Stimulated activated CD4-positive, alpha-beta T cell treated with anti-CD3 and anti-CD28 coated beads, Interleukin-4, amount 100 ng/mL, for 48 hours (primary cell): Measurements from ENCODE around the gene UQCRQ.

ENCODE experiments used
- DNase-seq, 2 donors: peaks; one replicate each; pipeline ENCODE4 v3.0.0-alpha.2; 2020; ENCODE audit warnings: low read depth in 2 of 2

Gene UQCRQ

DNA sequence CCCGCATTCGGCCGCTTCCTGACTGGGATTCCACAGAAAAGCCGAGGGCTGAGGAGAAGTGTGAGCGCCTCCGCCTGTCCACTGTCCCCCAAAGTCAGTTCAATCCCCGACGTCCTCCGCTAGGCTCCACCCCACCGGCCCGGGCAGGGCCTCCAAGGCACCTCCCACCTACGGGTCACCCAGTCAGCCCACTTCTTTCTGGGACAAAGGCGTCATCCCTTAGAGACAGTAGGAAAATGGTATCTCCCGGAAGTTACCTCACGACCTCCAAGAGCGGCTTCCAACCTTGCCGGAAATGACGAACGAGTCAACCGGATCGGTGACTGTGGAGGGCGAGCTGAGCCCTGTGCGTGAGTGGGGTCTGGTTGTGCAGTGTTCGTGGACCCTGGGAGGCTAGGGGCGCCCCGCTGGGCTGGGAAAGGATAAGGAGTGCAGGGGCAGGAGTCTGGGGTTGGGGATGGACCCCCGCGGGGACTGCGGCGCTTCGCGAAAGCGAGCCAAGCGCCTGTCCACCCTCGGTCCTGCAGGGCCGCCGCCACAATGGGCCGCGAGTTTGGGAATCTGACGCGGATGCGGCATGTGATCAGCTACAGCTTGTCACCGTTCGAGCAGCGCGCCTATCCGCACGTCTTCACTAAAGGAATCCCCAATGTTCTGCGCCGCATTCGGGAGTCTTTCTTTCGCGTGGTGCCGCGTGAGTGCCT is at the start of gene UQCRQ, which contains the start of gene GDF9:
Gene UQCRQ (plus strand): TSS at position 301 of the 704 bp plus-strand sequence. CDS start 240 bp downstream, at position 541.
Gene GDF9 (minus strand): TSS at position 128 of the 704 bp plus-strand sequence. CDS start 1,936 bp downstream, outside the sequence.
- DNase-seq: peak; percentile 70 to 90

- no peak for DNase-seq
These were observed 49.4 kb upstream of the UQCRQ start for GRCh38 chr5:132817011-132817410.

- DNase-seq: no peak
These were observed 47.0 kb upstream of the UQCRQ start for GRCh38 chr5:132819468-132819867.

DNA sequence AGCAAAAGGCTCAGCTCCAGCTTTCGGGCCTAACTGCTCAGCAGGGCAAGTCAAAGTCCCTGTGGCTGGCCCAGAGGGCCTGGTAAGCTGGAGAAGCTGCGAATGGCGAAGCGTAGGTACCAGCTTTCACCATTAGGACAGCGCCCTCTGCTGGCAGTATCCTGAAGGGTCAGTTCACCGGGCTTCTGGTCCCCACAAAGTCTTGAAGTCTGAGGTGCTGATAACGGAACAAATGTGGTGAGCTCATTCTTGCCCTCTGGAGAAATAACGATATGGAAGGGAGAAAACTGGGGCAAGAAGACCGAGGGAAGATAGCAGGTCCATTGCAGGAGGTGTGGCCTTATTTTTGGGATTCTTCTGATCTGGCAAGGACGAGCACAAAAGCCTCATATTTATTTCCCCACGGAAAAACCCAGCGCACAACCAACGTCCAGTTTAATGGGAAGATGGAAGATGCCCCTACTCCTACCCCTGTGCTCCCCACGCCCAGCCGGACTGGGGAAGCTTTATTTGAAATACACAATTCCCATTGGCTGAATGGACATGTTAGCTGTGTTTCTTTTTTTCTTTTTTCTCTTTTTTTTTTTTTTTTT is 46.2 kb upstream of the UQCRQ start:
- peak; percentile 85 to 97 for DNase-seq

DNA sequence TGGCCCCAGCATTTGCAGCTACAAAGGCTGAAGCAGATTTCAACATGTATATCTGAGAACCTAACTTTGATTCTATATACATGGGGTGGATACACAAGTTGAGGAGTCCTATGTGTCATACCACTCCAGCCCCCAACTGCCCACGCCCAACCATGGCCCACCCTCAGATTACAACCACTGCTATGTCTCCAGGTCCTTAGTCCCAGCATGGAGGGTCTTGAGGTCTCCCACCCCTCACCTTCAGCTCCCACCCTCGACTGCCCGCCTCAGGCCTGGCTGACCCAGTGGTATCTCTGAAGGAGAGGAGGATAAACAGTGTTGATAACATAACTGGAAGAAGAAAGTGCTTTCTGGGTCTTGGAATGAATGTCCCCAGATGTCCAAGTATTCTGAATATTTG is 45.1 kb upstream of the UQCRQ start:
- DNase-seq: no peak

DNA sequence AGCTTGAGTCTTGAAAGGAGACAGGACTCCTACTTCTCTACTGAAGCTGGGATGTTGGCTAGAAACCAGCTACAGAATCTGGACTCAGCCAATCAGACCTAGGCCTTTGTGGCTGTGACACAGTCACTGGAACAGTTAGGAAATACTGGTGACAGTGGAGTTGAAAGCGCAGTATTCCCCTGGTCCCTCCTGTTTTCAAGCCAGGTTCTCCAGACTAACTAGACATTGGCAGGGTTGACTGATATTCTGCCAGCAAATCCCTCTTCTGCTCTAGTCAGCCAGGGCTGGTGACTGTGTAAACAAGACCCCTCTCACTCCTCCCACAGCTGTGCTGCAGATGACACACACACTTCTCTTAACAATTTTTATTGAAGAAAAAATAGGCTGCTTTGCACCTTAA is 44.7 kb upstream of the UQCRQ start:
- DNase-seq: no peak

- peak in 1 of 2 donors; percentile 19 for DNase-seq
These were observed 43.6 kb upstream of the UQCRQ start for GRCh38 chr5:132822650-132823480.

DNA sequence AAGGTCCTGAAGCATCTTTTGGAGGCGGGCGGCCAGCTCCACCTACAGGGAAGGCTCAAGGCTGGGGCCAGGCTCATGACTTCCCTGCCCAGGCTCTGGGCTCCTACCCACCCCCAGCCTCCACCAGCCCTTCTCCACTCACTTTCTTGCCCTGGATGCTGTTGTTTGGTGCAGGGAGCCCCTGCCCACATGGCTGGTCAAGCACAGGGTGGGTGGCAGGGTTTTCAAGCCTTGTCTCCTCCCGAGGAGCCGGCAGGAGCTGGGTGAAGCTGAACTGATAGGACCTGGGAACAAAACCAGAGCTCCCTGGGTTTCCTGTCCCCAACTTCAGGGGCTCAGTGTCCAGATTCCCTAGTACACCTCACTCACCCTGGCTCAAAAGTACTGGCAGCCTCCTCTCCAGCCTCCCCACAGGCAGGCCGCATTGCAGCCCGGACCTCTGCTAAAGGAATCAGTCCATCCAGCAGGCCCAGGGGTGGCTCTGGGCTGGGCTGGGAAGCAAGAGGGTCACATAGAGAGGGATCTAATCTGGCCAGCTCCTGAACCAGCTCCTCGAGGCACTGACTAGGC is 42.9 kb upstream of the UQCRQ start:
- DNase-seq: no peak

DNA sequence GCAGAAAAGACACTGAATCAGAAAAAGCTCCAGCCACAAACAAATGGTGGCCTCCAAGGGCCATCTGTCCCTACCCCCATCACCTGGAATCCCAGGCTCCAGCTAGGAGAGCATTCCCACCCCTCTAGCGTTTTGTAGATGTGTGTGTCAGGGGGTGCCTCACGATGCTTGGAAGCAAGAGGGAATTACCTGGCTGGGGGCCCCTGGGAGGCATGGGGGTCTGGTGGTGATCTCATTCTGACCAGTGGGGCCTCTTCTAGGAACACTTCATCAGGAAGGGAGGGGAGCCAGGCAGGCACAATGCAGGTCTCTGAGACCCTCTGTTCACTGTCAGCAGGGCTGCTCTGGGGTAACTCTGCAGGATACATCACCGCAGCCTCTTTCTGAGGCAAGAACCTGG is 42.0 kb upstream of the UQCRQ start:
- no peak for DNase-seq

GRCh38 chr5:132825033-132825833 is 41.2 kb upstream of the UQCRQ start:
- no peak for DNase-seq

DNA sequence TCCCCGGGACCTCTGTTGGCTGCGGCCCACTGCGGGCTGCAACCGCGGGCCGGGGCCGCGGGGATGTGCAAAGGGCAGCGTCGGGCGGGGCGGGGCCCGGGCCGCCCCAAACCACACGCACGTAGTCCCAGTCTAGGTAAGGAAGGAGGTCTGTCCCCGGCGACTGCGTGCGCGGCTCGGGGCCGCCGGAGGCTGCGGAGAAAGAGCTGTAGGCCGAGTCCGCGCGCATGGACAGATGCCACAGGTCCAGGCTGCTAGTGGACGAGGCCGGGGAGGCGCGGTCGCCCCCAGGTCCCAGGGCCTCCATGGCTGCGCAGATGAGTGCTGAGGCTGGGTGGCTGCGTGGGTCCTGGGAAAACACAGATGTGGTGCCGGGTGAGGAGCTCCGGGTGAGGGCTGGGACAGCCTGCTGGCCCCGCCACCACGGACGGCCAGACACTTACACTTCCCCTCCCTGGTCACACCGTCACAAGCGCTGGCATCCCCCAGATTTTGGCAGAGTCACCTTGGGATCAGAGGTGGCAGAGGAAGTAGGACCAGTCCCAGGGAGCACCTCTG is 40.5 kb upstream of the UQCRQ start:
- DNase-seq: no peak

GRCh38 chr5:132826424-132827082 is 39.9 kb upstream of the UQCRQ start:
- no peak for DNase-seq

DNA sequence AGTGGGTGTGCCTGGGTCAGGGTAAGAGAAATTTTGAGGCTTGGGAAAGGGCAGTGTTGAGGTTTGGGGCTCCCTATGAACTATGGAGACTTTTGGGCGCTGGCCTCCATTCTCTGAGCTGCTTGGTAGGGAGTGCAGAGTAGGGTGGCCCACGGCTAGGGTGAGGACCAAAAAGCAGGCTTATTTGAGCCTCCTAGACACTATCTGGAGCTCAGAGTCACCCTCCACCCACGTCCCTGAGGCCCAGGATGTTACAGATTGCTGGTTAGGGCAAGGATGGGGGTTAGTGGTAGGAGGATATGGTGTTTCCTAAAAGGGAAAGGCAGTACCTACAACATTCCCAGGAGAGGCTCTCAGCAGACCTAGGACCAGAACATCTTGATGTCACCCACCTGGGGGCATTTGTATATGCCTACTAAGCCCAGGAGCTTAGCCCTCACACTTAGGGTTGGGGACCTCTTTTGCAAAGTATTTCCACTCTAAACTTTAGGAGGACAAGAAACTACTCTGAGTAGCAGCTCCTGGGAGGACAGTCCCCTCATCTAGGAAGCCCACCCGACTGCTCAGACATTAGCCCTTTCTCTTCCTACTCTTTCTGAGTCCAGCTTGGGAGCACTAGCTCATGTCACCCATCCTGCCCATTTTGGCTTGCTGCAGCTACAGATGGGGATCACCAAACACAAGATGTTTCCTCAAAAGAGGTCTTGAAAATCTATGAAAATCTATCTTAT is 38.3 kb upstream of the UQCRQ start:
- DNase-seq: no peak

- no peak for DNase-seq
These were observed 37.5 kb upstream of the UQCRQ start for GRCh38 chr5:132828846-132829494.

DNA sequence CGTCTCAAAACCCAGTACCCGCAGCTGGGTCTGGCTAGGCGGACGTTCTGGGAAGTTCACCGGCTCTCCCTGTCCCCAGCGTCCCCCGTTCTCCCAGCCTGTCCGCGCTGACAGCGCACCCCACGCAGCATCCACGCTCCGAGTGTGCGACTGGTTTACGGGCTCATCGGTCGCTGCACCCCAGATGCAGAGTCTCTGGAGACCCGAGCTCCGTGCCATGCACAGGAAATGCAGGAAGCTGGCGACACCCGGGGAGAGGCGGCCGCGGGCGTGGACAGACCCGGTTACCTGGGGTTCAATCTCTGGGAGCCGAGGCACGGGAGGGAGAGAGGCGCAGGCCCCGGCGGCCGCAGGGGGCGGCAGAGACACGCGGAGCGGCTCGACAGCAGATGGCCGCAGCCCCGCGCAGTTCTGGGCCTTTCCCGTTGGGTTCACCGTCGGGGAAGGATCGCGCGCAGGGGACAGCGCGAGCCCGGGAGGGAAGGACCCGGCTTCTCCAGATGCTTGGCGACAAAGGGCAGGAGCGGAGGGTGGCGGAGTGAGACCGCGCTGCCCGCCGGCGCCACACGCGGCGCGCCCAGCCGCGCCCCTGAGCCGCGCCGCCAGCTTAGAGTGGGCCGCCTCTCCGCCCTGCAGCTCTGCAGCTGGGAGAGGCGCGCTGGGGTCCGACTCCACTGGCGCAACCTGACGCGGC is 36.6 kb upstream of the UQCRQ start:
- DNase-seq: peak; percentile 64 to 65

DNA sequence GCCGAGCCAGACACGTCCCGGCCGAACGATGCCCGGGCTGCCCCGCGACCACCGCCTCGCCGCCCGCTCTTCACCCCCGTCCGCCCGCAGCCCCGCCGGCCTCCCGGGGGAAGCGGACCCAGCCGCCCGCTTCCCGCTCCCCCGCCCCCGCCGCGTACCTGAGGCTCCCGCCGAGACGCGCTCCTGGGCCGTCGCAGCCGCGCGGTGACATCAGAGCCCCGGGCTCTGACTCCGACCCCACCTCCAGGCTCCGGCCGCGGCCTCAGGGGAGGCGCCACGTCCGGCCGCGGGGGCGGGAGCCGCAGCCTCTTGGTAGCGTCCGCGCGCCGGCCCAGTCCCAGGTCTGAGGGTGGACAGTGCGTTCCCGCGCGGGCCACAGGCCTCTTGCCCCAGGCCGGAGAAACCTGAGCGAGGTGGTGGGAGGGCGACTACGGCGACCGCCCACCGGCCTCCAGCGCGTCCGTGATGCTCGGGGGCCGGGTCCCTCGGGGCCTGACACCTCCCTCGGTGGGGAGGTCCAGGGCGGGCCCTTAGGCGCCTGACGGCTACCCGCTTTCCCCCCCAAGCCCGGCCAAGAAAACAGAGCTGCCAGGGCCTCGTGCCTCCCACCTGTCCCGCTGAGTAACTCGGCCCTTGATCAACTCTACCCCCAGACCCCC is 35.9 kb upstream of the UQCRQ start, which contains the start of gene SHROOM1:
Gene SHROOM1 (minus strand): TSS at position 212 of the 659 bp plus-strand sequence. CDS start 4,507 bp downstream, outside the sequence.
- no peak for DNase-seq

DNA sequence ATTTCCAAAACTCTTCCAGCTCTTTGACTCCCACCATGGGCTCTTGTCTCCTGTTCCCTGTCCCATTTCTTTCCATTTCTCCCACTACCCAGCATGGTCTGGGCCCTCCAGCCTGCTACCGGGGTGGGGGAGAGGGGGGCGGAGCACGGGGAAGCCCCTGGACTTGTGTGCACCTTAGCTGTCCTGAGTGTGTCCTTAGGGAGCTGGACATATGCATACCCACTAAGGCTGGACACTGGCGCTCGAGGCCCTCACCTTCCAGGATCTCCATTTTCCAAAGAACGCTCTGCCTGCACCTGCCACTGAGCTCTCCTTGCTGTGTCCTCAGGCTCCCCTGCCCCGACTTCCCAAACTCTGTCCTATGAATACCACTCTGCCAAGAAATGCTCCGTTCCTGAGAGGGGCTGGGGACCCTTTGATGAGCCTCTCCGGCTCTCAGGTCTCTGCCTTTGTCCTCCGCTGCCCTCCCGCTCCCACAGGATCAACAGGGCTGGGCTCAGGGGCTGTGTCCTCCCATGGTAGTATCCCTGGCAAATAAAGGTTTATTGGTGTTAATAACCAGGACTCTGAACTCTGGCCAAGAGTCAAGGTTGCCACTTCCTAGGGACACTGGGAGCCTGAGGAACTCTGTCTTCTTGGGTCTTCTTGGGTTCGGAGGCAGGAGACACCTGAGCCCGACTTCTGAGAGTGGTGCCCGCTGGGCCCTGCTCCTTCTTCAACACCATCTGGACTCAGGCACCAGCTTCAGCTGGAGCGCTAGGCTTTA is 35.2 kb upstream of the UQCRQ start:
- DNase-seq: no peak
